GM04504 (cell line): ENCODE results near the gene TTC23L.
A peak's percentile ranks its signal among the peaks of the same experiment; 100 is the strongest.

Experiments
- DNase-seq: peaks from one replicate; pipeline ENCODE4 v3.0.0-alpha.2; 2012; ENCODE audit warnings: low read depth

TTC23L gene

GRCh38 chr5:34870382-34870781 is 31.4 kb downstream of the TTC23L start:
- DNase-seq: no peak

- DNase-seq: no peak
Observed at GRCh38 chr5:34876275-34876674, 37.3 kb downstream of the TTC23L start.

- DNase-seq: no peak
Observed at GRCh38 chr5:34881246-34881645, 42.3 kb downstream of the TTC23L start.

GRCh38 chr5:34886392-34887119 is 47.6 kb downstream of the TTC23L start:
- DNase-seq: no peak

GRCh38 chr5:34889394-34889793 is 50.4 kb downstream of the TTC23L start:
- DNase-seq: no peak

GRCh38 chr5:34891981-34892380 is 53.0 kb downstream of the TTC23L start:
- DNase-seq: peak; percentile 85

- DNase-seq: no peak
Observed at GRCh38 chr5:34892414-34892813, 53.5 kb downstream of the TTC23L start.

- DNase-seq: no peak
Observed at GRCh38 chr5:34894716-34895115, 55.8 kb downstream of the TTC23L start.

- no peak for DNase-seq
Observed at GRCh38 chr5:34895641-34896419, 56.9 kb downstream of the TTC23L start.

GRCh38 chr5:34897646-34898045 is 58.7 kb downstream of the TTC23L start:
- DNase-seq: no peak

- peak; percentile 38 for DNase-seq
Observed at GRCh38 chr5:34898258-34898895, 59.4 kb downstream of the TTC23L start.

GRCh38 chr5:34899066-34899465 is 60.1 kb downstream of the TTC23L start:
- no peak for DNase-seq

- no peak for DNase-seq
Observed at GRCh38 chr5:34900652-34901051, 61.7 kb downstream of the TTC23L start.

- DNase-seq: no peak
Observed at GRCh38 chr5:34903260-34903659, 64.3 kb downstream of the TTC23L start.

GRCh38 chr5:34905564-34905963 is 66.6 kb downstream of the TTC23L start:
- no peak for DNase-seq

- DNase-seq: peak; percentile 66
Observed at GRCh38 chr5:34913072-34913471, 74.1 kb downstream of the TTC23L start.

- DNase-seq: no peak
Observed at GRCh38 chr5:34914671-34915138, 75.7 kb downstream of the TTC23L start.

- DNase-seq: peak; percentile 94
Observed at GRCh38 chr5:34915139-34915855, 76.3 kb downstream of the TTC23L start, which contains the start of the genes BRIX1 and RAD1. Gene BRIX1, plus strand, starts transcription at chr5:34915711. Its CDS starts 28 bp downstream, at chr5:34915739. Gene RAD1, minus strand, starts transcription at chr5:34915504. Its CDS starts 612 bp downstream, at chr5:34914892.

GRCh38 chr5:34915856-34916192 is 76.9 kb downstream of the TTC23L start:
- DNase-seq: no peak

GRCh38 chr5:34916518-34916917 is 77.6 kb downstream of the TTC23L start:
- no peak for DNase-seq

- DNase-seq: no peak
Observed at GRCh38 chr5:34918025-34918424, 79.1 kb downstream of the TTC23L start.

GRCh38 chr5:34919077-34919476 is 80.1 kb downstream of the TTC23L start:
- no peak for DNase-seq
